Astrocyte of the spinal cord (primary cell): ENCODE results near the gene BCKDHA.
A peak's percentile ranks its signal among the peaks of the same experiment; 100 is the strongest.
"Not testable (repeated sequence)": the region's sequence is repeated elsewhere in the genome, so short reads cannot be mapped to it uniquely, and the experiment has no call there.

ENCODE experiments used
- DNase-seq: peaks from one replicate; pipeline ENCODE4 v3.0.0; 2011; ENCODE audit warnings: low read depth, low spot score
- H3K4me3 ChIP-seq: 2 replicates; pipeline ENCODE4 v1.5.1; 2011; ENCODE audit warnings: low read depth, mild to moderate bottlenecking, low read length, moderate library complexity
- CTCF ChIP-seq: IDR thresholded peaks from 2 replicates; pipeline ENCODE4 v1.5.1; 2012; ENCODE audit warnings: low read depth, mild to moderate bottlenecking, low read length, inconsistent platforms
- in situ Hi-C: cut with HindIII; loops from 2 replicates; pipeline ENCODE4 v1.10.0; 2017; ENCODE audit warnings: low sequenced_read_pairs

BCKDHA gene

DNA sequence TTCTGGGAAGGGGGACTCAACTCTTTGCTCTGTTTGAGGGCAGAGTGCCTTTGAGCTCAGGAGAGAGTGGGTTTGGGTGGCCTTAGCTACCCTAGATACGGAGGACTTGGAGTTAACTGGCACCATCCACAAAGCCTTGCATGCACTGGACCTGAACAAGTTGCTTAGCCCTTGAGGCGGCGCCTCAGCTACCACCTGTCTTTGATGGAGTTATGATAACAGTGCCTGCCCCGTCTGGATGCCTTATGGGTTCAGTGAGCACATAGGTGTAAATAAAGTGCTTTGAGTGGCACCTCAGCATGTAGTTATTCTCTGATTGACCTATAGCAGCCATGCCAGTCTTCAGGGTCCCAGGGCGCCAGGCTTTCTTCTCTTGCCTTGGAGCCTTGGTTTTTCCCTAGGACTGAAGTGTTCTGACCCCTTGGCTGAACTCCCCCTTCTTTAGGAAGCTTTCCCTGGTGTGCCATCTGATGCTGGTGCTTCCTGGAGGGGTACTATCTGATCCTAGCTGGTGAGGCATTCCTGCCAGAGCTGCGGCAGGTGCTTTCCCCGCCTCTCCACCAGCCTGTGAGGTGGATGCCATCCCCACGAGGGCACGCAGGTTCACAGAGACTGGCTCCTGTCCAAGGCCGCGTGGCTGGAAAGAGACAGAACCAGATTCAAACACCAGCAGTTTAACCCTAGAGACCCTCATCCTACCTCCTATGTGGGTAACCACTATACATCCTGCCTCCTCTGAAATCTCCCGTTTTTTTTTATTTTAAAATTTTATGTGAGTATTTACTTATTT lies 5.8 kb downstream of the BCKDHA start:
- in situ Hi-C loops, result no loop called here
- TF ChIP-seq CTCF, result no peak
- no peak overlapping the region for H3K4me3 ChIP-seq
- no peak for DNase-seq

GRCh38 chr19:41405776-41406175 lies 8.2 kb downstream of the BCKDHA start:
- TF ChIP-seq CTCF, result no peak
- H3K4me3 ChIP-seq, result no peak overlapping the region
- DNase-seq, result no peak
- in situ Hi-C loops, result no loop called here

DNA sequence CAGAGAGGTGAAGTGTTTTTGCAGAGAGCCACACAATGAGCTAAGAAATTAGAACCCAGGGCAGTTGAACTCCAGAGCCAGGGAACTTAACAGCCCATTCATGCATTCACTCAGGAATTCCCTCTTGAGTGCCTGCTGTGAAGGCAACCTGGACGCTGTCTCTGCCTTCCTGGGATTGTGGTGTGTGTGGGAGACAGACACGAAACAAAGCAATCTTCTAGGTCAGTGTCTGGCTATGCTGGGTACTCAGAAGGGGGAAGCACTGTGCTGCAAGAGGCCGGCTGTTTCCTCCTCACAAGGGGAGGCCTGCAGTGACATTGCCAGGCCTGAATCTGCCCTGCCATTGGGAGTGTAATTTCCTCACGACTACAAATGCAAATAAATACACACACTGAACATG lies 9.7 kb downstream of the BCKDHA start:
- in situ Hi-C loops, result no loop called here
- no peak for DNase-seq
- no peak for TF ChIP-seq CTCF
- H3K4me3 ChIP-seq, result no peak overlapping the region

- TF ChIP-seq CTCF, result no peak
- in situ Hi-C loops, result no loop called here
- H3K4me3 ChIP-seq, result no peak overlapping the region
- no peak for DNase-seq
Observed at GRCh38 chr19:41408256-41408655, 10.6 kb downstream of the BCKDHA start.

DNA sequence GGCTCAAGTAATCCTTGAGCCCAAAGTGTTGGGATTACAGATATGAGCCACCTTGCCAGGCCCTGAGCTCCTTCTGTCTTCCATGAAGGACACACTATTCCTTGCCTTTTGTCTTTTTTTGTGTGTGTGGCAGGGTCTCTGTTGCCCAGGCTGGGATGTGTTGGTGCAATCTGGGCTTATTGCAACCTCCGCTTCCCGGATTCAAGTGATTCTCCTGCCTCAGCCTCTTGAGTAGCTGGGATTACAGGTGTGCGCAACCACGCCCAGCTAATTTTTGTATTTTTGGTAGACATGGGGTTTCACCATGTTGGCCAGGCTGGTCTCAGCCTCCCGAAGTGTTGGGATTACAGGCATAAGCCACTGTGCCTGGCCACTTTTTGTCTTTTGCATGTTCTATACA lies 11.2 kb downstream of the BCKDHA start:
- not testable (repeated sequence) for H3K4me3 ChIP-seq

GRCh38 chr19:41409288-41409687 lies 11.7 kb downstream of the BCKDHA start:
- in situ Hi-C loops, result no loop called here
- no peak for TF ChIP-seq CTCF
- H3K4me3 ChIP-seq, result no peak overlapping the region
- DNase-seq, result peak; percentile 25

More for the DNA sequence above, 11.2 kb downstream of the BCKDHA start:
- in situ Hi-C loops, DNase-seq: not testable (repeated sequence)

DNA sequence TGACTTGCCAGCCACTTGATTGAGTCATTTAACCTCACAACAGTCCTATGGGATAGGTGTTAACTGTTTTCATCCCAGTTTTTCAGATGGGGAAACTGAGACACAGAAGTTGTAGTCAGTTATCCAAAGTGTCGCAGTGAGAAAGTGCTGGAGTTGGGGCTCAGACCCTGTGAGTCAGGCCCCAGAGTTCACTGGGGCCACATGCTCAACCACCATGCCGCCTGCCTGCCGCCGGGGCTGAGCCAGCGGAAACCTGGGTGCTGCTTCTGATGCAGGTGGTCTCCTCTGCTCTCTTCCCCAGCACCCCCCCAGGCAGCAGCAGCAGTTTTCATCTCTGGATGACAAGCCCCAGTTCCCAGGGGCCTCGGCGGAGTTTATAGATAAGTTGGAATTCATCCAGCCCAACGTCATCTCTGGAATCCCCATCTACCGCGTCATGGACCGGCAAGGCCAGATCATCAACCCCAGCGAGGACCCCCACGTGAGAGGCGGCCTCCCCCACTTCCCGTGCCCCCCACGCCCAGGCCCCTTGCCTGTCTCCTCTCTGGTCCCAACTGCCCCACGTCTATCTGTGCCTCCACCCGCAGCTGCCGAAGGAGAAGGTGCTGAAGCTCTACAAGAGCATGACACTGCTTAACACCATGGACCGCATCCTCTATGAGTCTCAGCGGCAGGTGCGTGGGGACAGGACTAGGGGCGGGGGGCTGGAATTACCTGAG lies 12.9 kb downstream of the BCKDHA start:
- in situ Hi-C loops, result no loop called here

More for the DNA sequence above, 12.9 kb downstream of the BCKDHA start:
- no peak for DNase-seq
- TF ChIP-seq CTCF, result no peak
- H3K4me3 ChIP-seq, result no peak overlapping the region
